GM12872 (cell line): ENCODE measurements around the gene HBB.

Experiments
- TF ChIP-seq, protein P1 (sequence below): IDR thresholded peaks from 3 replicates; pipeline ENCODE4 v1.5.1; 2011; ENCODE audit warnings: low read depth, mild to moderate bottlenecking, low read length, moderate library complexity; ENCODE audit not compliant: insufficient read depth

Gene HBB

GRCh38 chr11:5229356-5229755 is 2.5 kb upstream of the HBB start:
- TF ChIP-seq, protein P1, sequence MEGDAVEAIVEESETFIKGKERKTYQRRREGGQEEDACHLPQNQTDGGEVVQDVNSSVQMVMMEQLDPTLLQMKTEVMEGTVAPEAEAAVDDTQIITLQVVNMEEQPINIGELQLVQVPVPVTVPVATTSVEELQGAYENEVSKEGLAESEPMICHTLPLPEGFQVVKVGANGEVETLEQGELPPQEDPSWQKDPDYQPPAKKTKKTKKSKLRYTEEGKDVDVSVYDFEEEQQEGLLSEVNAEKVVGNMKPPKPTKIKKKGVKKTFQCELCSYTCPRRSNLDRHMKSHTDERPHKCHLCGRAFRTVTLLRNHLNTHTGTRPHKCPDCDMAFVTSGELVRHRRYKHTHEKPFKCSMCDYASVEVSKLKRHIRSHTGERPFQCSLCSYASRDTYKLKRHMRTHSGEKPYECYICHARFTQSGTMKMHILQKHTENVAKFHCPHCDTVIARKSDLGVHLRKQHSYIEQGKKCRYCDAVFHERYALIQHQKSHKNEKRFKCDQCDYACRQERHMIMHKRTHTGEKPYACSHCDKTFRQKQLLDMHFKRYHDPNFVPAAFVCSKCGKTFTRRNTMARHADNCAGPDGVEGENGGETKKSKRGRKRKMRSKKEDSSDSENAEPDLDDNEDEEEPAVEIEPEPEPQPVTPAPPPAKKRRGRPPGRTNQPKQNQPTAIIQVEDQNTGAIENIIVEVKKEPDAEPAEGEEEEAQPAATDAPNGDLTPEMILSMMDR, result no peak

- TF ChIP-seq, protein P1, result no peak
Observed at GRCh38 chr11:5228124-5228523, 1.3 kb upstream of the HBB start.

DNA sequence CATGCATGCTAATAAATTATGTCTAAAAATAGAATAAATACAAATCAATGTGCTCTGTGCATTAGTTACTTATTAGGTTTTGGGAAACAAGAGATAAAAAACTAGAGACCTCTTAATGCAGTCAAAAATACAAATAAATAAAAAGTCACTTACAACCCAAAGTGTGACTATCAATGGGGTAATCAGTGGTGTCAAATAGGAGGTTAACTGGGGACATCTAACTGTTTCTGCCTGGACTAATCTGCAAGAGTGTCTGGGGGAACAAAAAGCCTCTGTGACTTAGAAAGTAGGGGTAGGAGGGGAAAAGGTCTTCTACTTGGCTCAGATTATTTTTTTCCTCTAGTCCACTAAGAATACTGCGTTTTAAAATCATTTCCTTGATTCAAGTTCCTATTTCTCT is 810 bp upstream of the HBB start:
- TF ChIP-seq, protein P1, result no peak

DNA sequence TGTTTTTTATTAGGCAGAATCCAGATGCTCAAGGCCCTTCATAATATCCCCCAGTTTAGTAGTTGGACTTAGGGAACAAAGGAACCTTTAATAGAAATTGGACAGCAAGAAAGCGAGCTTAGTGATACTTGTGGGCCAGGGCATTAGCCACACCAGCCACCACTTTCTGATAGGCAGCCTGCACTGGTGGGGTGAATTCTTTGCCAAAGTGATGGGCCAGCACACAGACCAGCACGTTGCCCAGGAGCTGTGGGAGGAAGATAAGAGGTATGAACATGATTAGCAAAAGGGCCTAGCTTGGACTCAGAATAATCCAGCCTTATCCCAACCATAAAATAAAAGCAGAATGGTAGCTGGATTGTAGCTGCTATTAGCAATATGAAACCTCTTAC is 1.4 kb downstream of the HBB start:
- TF ChIP-seq, protein P1, result no peak

- TF ChIP-seq, protein P1, result no peak
Observed at GRCh38 chr11:5224538-5225479, 2.1 kb downstream of the HBB start.

DNA sequence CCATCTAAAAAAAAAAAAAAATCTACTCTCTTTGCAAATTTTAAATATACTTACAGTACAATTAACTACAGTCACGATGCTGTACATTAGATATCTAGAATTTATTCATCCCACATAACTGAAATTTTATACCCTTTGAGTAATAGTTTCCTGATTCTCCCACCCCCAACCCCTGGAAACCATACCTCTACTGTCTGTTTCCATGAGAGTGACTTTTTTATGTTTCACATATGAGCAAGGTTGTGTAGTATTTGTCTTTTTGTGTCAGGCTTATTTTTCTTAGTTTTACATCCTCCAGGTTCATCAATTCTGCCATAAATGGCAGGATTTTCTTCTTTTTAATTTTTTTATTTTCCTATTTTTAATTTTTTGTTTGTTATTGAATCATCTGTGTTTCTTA is 3.2 kb downstream of the HBB start:
- TF ChIP-seq, protein P1, result no peak

DNA sequence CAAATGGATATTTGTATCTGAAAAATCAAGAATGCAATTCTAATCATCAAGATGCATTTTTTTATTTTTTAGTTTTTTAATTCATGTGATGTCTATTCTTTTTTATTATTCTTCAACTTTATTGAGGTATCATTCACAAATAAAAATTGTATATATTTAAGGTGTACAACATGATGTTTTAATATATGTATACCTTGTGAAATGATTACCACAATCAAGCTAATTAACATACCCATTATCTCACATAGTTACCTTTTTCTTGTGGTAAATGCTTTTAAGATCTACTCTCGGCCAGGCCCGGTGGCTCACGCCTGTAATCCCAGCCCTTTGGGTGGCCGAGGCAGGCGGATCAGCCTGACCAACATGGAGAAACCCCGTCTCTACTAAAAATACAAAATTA is 3.7 kb downstream of the HBB start:
- TF ChIP-seq, protein P1, result no peak
